ENCODE results near the gene MFNG.

MFNG gene

GRCh38 chr22:37443977-37444376 is 42.2 kb downstream of the MFNG start:
- DNase-seq = no peak

- no peak for DNase-seq
These were observed 43.1 kb downstream of the MFNG start for GRCh38 chr22:37443086-37443485.

- no peak for DNase-seq
These were observed 43.6 kb downstream of the MFNG start for GRCh38 chr22:37442537-37442936.

- DNase-seq = no peak
These were observed 44.0 kb downstream of the MFNG start for GRCh38 chr22:37442135-37442534.

GRCh38 chr22:37440875-37441274 is 45.3 kb downstream of the MFNG start:
- DNase-seq = no peak

- no peak for DNase-seq
These were observed 46.8 kb downstream of the MFNG start for GRCh38 chr22:37439347-37439746.

GRCh38 chr22:37435970-37436603 is 50.1 kb downstream of the MFNG start:
- no peak for DNase-seq

GRCh38 chr22:37433786-37434185 is 52.4 kb downstream of the MFNG start:
- DNase-seq = no peak

- no peak for DNase-seq
These were observed 53.5 kb downstream of the MFNG start for GRCh38 chr22:37432708-37433054.

GRCh38 chr22:37431801-37432707 is 54.1 kb downstream of the MFNG start:
- peak; percentile 68 for DNase-seq

GRCh38 chr22:37431366-37431765 is 54.8 kb downstream of the MFNG start:
- DNase-seq = no peak

- no peak for DNase-seq
These were observed 55.2 kb downstream of the MFNG start for GRCh38 chr22:37430941-37431340.

- DNase-seq = peak; percentile 79
These were observed 57.3 kb downstream of the MFNG start for GRCh38 chr22:37428649-37429586.

- no peak for DNase-seq
These were observed 58.2 kb downstream of the MFNG start for GRCh38 chr22:37427711-37428635.

GRCh38 chr22:37427135-37427710 is 59.0 kb downstream of the MFNG start, which contains the start of gene ELFN2:
ELFN2 (minus strand) TSS chr22:37427479; CDS start chr22:37375534, 51,945 bp downstream.
- no peak for DNase-seq

GRCh38 chr22:37426706-37427134 is 59.5 kb downstream of the MFNG start:
- no peak for DNase-seq

GRCh38 chr22:37425800-37426705 is 60.1 kb downstream of the MFNG start:
- DNase-seq = no peak

- DNase-seq = no peak
These were observed 60.8 kb downstream of the MFNG start for GRCh38 chr22:37425369-37425768.

GRCh38 chr22:37423283-37423682 is 62.9 kb downstream of the MFNG start:
- DNase-seq = no peak

GRCh38 chr22:37421468-37421877 is 64.7 kb downstream of the MFNG start:
- DNase-seq = no peak

All from activated CD8-positive, alpha-beta memory T cell treated with anti-CD3 and anti-CD28 coated beads, Interleukin-2, amount 50 U/mL, for 48 hours (primary cell).